Mesendoderm (in vitro differentiated cells): ENCODE measurements around the gene ITGAV.
"Not testable (repeated sequence)": the region's sequence is repeated elsewhere in the genome, so short reads cannot be mapped to it uniquely, and the experiment has no call there.

Experiments
- DNase-seq: peaks from one replicate; pipeline ENCODE4 v3.0.0; 2013
- H2AK5ac ChIP-seq: 2 replicates; pipeline ENCODE4 v1.6.1; 2013; ENCODE audit warnings: low read length, inconsistent platforms
- H2BK120ac ChIP-seq: 2 replicates; pipeline ENCODE4 v1.6.1; 2013; ENCODE audit warnings: low read depth, mild to moderate bottlenecking, low read length, moderate library complexity, mixed read lengths
- H2BK15ac ChIP-seq: replicated peaks from 2 replicates; pipeline ENCODE4 v1.6.1; 2013; ENCODE audit warnings: low read depth, mild to moderate bottlenecking, moderate library complexity
- H2BK5ac ChIP-seq: 2 replicates; pipeline ENCODE4 v1.6.1; 2013; ENCODE audit warnings: low read length, inconsistent platforms
- H3K18ac ChIP-seq: 2 replicates; pipeline ENCODE4 v1.6.1; 2013; ENCODE audit warnings: mild to moderate bottlenecking, low read length, mixed read lengths
- H3K23ac ChIP-seq: one replicate; pipeline ENCODE4 v1.6.1; 2013; ENCODE audit warnings: low read length
- H3K27ac ChIP-seq: 2 replicates; pipeline ENCODE4 v1.5.1; 2013; ENCODE audit warnings: low read depth, mild to moderate bottlenecking, inconsistent platforms, low read length, moderate library complexity
- H3K27me3 ChIP-seq: 2 replicates; pipeline ENCODE4 v1.6.1; 2013; ENCODE audit warnings: low read length, control low read depth, mild to moderate bottlenecking, inconsistent platforms; ENCODE audit not compliant: insufficient read depth, poor library complexity
- H3K36me3 ChIP-seq: 2 replicates; pipeline ENCODE4 v1.6.1; 2013; ENCODE audit warnings: low read length, inconsistent platforms; ENCODE audit not compliant: control insufficient read depth, insufficient read depth
- H3K4ac ChIP-seq: one replicate; pipeline ENCODE4 v1.6.1; 2013; ENCODE audit warnings: low read depth, mild to moderate bottlenecking, low read length, moderate library complexity
- H3K4me1 ChIP-seq: 2 replicates; pipeline ENCODE4 v1.6.1; 2013; ENCODE audit warnings: low read depth, low read length, inconsistent platforms; ENCODE audit not compliant: control insufficient read depth
- H3K4me2 ChIP-seq: 2 replicates; pipeline ENCODE4 v1.6.1; 2013; ENCODE audit warnings: low read length
- H3K4me3 ChIP-seq: 2 replicates; pipeline ENCODE4 v1.5.1; 2013; ENCODE audit warnings: mild to moderate bottlenecking, low read length
- H3K56ac ChIP-seq: one replicate; pipeline ENCODE4 v1.6.1; 2013; ENCODE audit warnings: low read length
- H3K79me1 ChIP-seq: 2 replicates; pipeline ENCODE4 v1.6.1; 2013; ENCODE audit warnings: low read length, inconsistent platforms
- H3K79me2 ChIP-seq: 2 replicates; pipeline ENCODE4 v1.6.1; 2013; ENCODE audit warnings: mild to moderate bottlenecking, low read length; ENCODE audit not compliant: control insufficient read depth, insufficient read depth
- H3K9ac ChIP-seq: 2 replicates; pipeline ENCODE4 v1.6.1; 2013; ENCODE audit warnings: low read length, inconsistent platforms
- H4K5ac ChIP-seq: one replicate; pipeline ENCODE4 v1.6.1; 2013; ENCODE audit warnings: low read length
- H4K8ac ChIP-seq: one replicate; pipeline ENCODE4 v1.6.1; 2013; ENCODE audit warnings: low read depth, mild to moderate bottlenecking, control low read depth, low read length, moderate library complexity
- WGBS: extraction: QIAGEN DNeasy Blood & Tissue Kit; methylation state at CpG from one replicate; pipeline ENCODE4 v1.1.7; 2013; ENCODE audit warnings: low lambda C conversion rate, missing lambda C conversion rate; ENCODE audit not compliant: insufficient coverage; ENCODE audit errors: extremely low coverage; 5-methylcytosine and 5-hydroxymethylcytosine counted together

Gene ITGAV

DNA sequence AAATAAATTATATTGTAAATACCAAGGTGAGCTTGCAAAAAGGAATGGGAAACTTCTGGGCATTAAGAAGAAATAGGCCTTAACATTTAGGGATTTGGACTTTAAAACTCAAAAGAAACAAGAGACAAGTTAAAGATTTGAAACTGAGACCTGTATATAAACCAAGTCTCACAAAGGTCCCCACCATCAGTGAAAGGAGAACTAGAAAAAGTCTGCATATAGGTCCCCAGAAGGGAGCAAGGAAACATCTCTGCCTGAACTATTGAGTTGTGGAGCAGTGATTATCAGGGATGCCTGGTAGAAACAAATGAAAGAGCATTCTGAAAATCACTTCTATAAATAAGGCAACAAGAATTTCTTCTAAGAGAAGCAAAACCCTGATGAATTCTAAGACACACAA lies 30.5 kb upstream of the ITGAV start:
- H4K8ac ChIP-seq = no peak overlapping the region
- no peak overlapping the region for H3K9ac ChIP-seq
- H3K23ac ChIP-seq = no peak overlapping the region
- no peak for DNase-seq
- no peak overlapping the region for H3K4ac ChIP-seq
- H3K4me1 ChIP-seq = peaks cover 7% of the 10 kb centered on the region
- H2BK5ac ChIP-seq = no peak overlapping the region
- H3K4me3 ChIP-seq = no peak overlapping the region
- H3K27me3 ChIP-seq = no peaks in the 10 kb centered on the region
- H4K5ac ChIP-seq = no peak overlapping the region
- H3K18ac ChIP-seq = no peak overlapping the region
- H3K56ac ChIP-seq = no peak overlapping the region
- no peak overlapping the region for H2AK5ac ChIP-seq
- H3K4me2 ChIP-seq = no peak overlapping the region
- no peaks in the 10 kb centered on the region for H3K79me2 ChIP-seq
- no peak overlapping the region for H2BK15ac ChIP-seq
- H3K27ac ChIP-seq = no peak overlapping the region
- no peaks in the 10 kb centered on the region for H3K36me3 ChIP-seq
- H2BK120ac ChIP-seq = no peak overlapping the region
- no peaks in the 10 kb centered on the region for H3K79me1 ChIP-seq

DNA sequence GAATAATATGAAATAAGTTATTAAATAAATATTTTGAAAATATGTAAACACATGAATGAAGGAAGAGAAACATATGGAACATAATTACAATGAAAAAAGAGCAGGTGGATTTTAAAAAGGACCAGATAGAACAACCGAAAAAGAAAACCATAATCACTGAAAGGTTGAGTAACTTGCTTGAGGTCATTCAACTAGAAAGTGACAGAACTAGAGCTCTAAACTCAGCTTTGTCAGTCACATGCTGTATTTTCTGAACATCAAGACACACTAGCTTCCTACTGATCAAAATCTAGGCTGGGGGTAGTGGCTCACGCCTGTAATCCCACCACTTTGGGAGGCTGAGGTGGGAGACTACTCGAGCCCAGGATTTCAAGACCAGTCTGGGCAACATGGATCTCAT lies 30.0 kb upstream of the ITGAV start:
- DNase-seq = no peak
- H2BK120ac ChIP-seq = no peak overlapping the region
- no CpG with 5 or more reads among the region's 3 CpGs for whole genome bisulfite sequencing
- H3K4me1 ChIP-seq = peaks cover 5% of the 10 kb centered on the region
- H3K4ac ChIP-seq = no peak overlapping the region
- no peak overlapping the region for H3K4me2 ChIP-seq
- H2BK5ac ChIP-seq = no peak overlapping the region
- H2BK15ac ChIP-seq = no peak overlapping the region
- H3K4me3 ChIP-seq = no peak overlapping the region
- H3K79me2 ChIP-seq = no peaks in the 10 kb centered on the region
- H4K5ac ChIP-seq = no peak overlapping the region
- no peaks in the 10 kb centered on the region for H3K27me3 ChIP-seq
- H3K79me1 ChIP-seq = no peaks in the 10 kb centered on the region
- no peak overlapping the region for H3K27ac ChIP-seq
- no peak overlapping the region for H4K8ac ChIP-seq
- H3K36me3 ChIP-seq = no peaks in the 10 kb centered on the region
- H3K23ac ChIP-seq = no peak overlapping the region
- no peak overlapping the region for H3K9ac ChIP-seq
- no peak overlapping the region for H3K18ac ChIP-seq
- H2AK5ac ChIP-seq = no peak overlapping the region
- no peak overlapping the region for H3K56ac ChIP-seq

DNA sequence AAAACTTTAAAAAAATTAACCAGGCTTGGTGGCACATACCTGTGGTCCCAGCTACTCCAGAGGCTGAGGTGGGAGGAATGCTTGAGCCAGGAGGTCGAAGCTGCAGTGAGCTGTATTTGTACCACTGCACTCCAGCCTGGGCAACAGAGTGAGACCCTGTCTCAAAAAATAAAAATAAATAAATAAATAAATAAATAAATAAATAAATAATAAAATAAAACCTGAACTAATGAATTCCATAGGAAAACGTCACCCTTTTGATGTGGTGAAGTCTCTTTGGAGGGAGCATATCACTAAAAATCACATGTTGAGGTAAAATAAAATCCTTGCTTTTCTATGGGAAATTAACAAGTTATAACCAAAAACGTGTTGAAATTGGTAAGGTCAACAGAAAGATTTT lies 29.6 kb upstream of the ITGAV start:
- Histone ChIP-seq H3K4me3 (no peak overlapping the region), H3K27ac (no peak overlapping the region), H3K4ac (no peak overlapping the region), H2BK120ac (no peak overlapping the region), H3K9ac (no peak overlapping the region), H3K4me1 (peaks cover 3% of the 10 kb centered on the region), H2BK5ac (no peak overlapping the region), H3K79me1 (no peaks in the 10 kb centered on the region), H3K4me2 (no peak overlapping the region), H4K5ac (no peak overlapping the region), H3K18ac (no peak overlapping the region), H3K27me3 (no peaks in the 10 kb centered on the region), H3K56ac (no peak overlapping the region), H3K36me3 (no peaks in the 10 kb centered on the region), H2AK5ac (no peak overlapping the region), H3K79me2 (no peaks in the 10 kb centered on the region), H3K23ac (no peak overlapping the region), H2BK15ac (no peak overlapping the region), H4K8ac (no peak overlapping the region)
- no CpG with 5 or more reads among the region's 3 CpGs for WGBS
- DNase-seq = no peak

DNA sequence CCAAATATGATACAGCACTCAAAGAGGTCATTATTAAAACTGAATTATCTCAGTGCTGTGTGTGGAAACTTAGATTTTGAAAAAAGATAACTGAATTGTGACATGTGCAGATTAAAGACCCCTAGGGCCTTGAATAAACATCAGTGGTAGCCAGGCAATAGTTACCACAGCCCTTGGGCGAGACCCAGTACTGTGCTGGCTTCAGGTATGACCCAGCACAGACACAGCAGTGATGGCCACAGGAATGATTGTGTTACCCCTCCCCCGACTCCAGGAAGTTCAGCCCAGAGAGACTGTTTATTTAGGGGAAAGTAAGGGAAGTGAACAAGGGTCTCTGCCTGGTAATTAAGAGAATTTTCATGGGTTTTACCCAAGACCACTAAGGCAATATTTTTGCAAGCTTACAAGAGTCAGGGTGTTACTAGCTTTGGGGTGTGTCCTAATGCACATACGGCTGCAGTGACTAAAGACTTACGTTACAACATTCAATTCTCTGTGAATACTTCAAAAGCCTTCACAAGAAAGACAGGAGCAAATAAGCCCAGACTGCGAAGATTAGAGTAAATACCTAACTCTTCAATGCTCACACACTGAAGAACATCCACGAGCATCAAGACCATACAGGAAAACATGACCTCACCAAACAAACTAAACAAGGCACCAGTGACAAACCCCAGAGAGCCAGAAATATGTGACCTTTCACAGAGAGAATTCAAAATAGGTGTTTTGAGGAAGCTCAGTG lies 28.2 kb upstream of the ITGAV start:
- H3K79me1 ChIP-seq = no peaks in the 10 kb centered on the region
- H2AK5ac ChIP-seq = no peak overlapping the region
- H3K56ac ChIP-seq = peak overlapping the region; percentile 19
- no peak overlapping the region for H3K4ac ChIP-seq
- peaks cover 3% of the 10 kb centered on the region for H3K4me1 ChIP-seq
- H3K18ac ChIP-seq = no peak overlapping the region
- H2BK15ac ChIP-seq = no peak overlapping the region
- DNase-seq = peak; percentile 60
- no peak overlapping the region for H3K23ac ChIP-seq
- no peak overlapping the region for H3K9ac ChIP-seq
- no peaks in the 10 kb centered on the region for H3K27me3 ChIP-seq
- H3K36me3 ChIP-seq = no peaks in the 10 kb centered on the region
- no peak overlapping the region for H2BK120ac ChIP-seq
- H3K4me2 ChIP-seq = no peak overlapping the region
- no peak overlapping the region for H4K5ac ChIP-seq
- H2BK5ac ChIP-seq = no peak overlapping the region
- no peak overlapping the region for H3K27ac ChIP-seq
- H3K4me3 ChIP-seq = no peak overlapping the region
- WGBS = no CpG with 5 or more reads among the region's 6 CpGs
- H3K79me2 ChIP-seq = no peaks in the 10 kb centered on the region
- H4K8ac ChIP-seq = no peak overlapping the region

DNA sequence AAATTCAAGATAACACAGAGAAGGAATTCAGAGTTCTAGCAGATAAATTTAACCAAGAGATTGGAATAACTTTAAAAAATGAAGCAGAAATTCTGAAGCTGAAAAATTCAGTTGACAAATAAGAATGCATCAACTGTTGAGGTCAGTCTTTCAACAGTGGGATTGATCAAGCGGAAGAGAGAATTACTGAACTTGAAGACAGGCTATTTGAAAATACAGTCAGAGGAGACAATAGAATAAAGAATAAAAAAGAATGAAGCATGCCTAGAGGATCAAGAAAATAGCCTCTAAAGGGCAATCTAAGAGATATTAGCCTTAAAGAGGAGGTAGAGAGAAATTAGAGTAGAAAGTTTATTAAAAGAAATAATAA lies 27.7 kb upstream of the ITGAV start:
- no peaks in the 10 kb centered on the region for H3K79me1 ChIP-seq
- H4K8ac ChIP-seq = no peak overlapping the region
- H2BK15ac ChIP-seq = no peak overlapping the region
- no peak overlapping the region for H3K56ac ChIP-seq
- H3K4ac ChIP-seq = no peak overlapping the region
- H3K79me2 ChIP-seq = no peaks in the 10 kb centered on the region
- H3K36me3 ChIP-seq = no peaks in the 10 kb centered on the region
- no peak for DNase-seq
- no peak overlapping the region for H3K9ac ChIP-seq
- H4K5ac ChIP-seq = no peak overlapping the region
- H3K27me3 ChIP-seq = no peaks in the 10 kb centered on the region
- no peak overlapping the region for H3K4me2 ChIP-seq
- no CpG with 5 or more reads among the region's 1 CpG for WGBS
- no peak overlapping the region for H3K4me3 ChIP-seq
- H2AK5ac ChIP-seq = no peak overlapping the region
- H3K27ac ChIP-seq = no peak overlapping the region
- H2BK5ac ChIP-seq = no peak overlapping the region
- H2BK120ac ChIP-seq = no peak overlapping the region
- peaks cover 3% of the 10 kb centered on the region for H3K4me1 ChIP-seq
- no peak overlapping the region for H3K23ac ChIP-seq
- no peak overlapping the region for H3K18ac ChIP-seq

DNA sequence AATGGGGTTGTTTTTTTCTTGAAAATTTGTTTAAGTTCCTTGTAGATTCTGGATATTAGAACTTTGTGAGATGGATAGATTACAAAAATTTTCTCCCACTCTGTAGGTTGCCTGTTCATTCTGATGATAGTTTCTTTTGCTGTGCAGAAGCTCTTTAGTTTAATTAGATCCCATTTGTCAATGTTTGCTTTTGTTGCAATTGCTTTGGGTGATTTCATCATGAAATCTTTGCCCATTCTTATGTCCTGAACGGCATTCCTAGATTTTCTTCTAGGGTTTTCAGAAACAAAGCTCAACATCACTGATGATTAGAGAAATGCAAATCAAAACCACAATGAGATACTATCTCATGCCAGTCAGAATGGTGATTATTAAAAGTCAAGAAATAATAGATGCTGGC lies 21.3 kb upstream of the ITGAV start:
- not testable (repeated sequence) for H2BK120ac ChIP-seq, H3K18ac ChIP-seq, H2BK5ac ChIP-seq, H3K4me3 ChIP-seq, H3K79me2 ChIP-seq, H3K27me3 ChIP-seq, H3K4me1 ChIP-seq, DNase-seq, H3K9ac ChIP-seq, H3K27ac ChIP-seq, H3K4ac ChIP-seq, H2BK15ac ChIP-seq, H2AK5ac ChIP-seq, H4K5ac ChIP-seq, H3K79me1 ChIP-seq, H3K56ac ChIP-seq, H4K8ac ChIP-seq, H3K36me3 ChIP-seq, H3K4me2 ChIP-seq, H3K23ac ChIP-seq
- WGBS = no CpG with 5 or more reads among the region's 1 CpG
